ENCODE results near the gene STK33.
"Not testable (repeated sequence)": the region's sequence is repeated elsewhere in the genome, so short reads cannot be mapped to it uniquely, and the experiment has no call there.

The STK33 gene

GRCh38 chr11:8543278-8543677, 50.8 kb downstream of the STK33 start:
- no peak for DNase-seq (ENCODE audit: low read depth in 2 of 2)

GRCh38 chr11:8541448-8541847, 52.6 kb downstream of the STK33 start:
- no peak for DNase-seq (ENCODE audit: low read depth in 2 of 2)

GRCh38 chr11:8533332-8533731, 60.7 kb downstream of the STK33 start:
- DNase-seq (ENCODE audit: low read depth in 2 of 2), result no peak

GRCh38 chr11:8532475-8532874, 61.6 kb downstream of the STK33 start:
- DNase-seq (ENCODE audit: low read depth in 2 of 2), result no peak

GRCh38 chr11:8531982-8532381, 62.0 kb downstream of the STK33 start:
- DNase-seq (ENCODE audit: low read depth in 2 of 2), result no peak

GRCh38 chr11:8531312-8531711, 62.7 kb downstream of the STK33 start:
- no peak for DNase-seq (ENCODE audit: low read depth in 2 of 2)

- no peak for DNase-seq (ENCODE audit: low read depth in 2 of 2)
These were observed 66.1 kb downstream of the STK33 start for GRCh38 chr11:8527939-8528338.

GRCh38 chr11:8523396-8523795, 70.6 kb downstream of the STK33 start:
- no peak for DNase-seq (ENCODE audit: low read depth in 2 of 2)

GRCh38 chr11:8512547-8512946, 81.5 kb downstream of the STK33 start:
- DNase-seq (ENCODE audit: low read depth in 2 of 2), result no peak

GRCh38 chr11:8503910-8504364, 90.1 kb downstream of the STK33 start:
- DNase-seq (ENCODE audit: low read depth in 2 of 2), result no peak

GRCh38 chr11:8501836-8502235, 92.2 kb downstream of the STK33 start:
- DNase-seq (ENCODE audit: low read depth in 2 of 2), result no peak

- no peak for DNase-seq (ENCODE audit: low read depth in 2 of 2)
These were observed 105.6 kb downstream of the STK33 start for GRCh38 chr11:8488395-8488794.

- no peak for DNase-seq (ENCODE audit: low read depth in 2 of 2)
These were observed 106.8 kb downstream of the STK33 start for GRCh38 chr11:8487261-8487660.

GRCh38 chr11:8484251-8484650, 109.8 kb downstream of the STK33 start:
- DNase-seq (ENCODE audit: low read depth in 2 of 2), result no peak

GRCh38 chr11:8480858-8481257, 113.2 kb downstream of the STK33 start:
- DNase-seq (ENCODE audit: low read depth in 2 of 2), result no peak

GRCh38 chr11:8477680-8478079, 116.3 kb downstream of the STK33 start:
- DNase-seq (ENCODE audit: low read depth in 2 of 2), result no peak

GRCh38 chr11:8477151-8477550, 116.9 kb downstream of the STK33 start:
- DNase-seq (ENCODE audit: low read depth in 2 of 2), result no peak

GRCh38 chr11:8467806-8468205, 126.2 kb downstream of the STK33 start:
- not testable (repeated sequence) for DNase-seq (ENCODE audit: low read depth in 2 of 2)

- not testable (repeated sequence) for DNase-seq (ENCODE audit: low read depth in 2 of 2)
These were observed 126.7 kb downstream of the STK33 start for GRCh38 chr11:8467356-8467755.

- DNase-seq (ENCODE audit: low read depth in 2 of 2), result not testable (repeated sequence)
These were observed 127.1 kb downstream of the STK33 start for GRCh38 chr11:8466884-8467283.

- DNase-seq (ENCODE audit: low read depth in 2 of 2), result no peak
These were observed 134.2 kb downstream of the STK33 start for GRCh38 chr11:8459711-8460399.

GRCh38 chr11:8442301-8442700, 151.7 kb downstream of the STK33 start:
- DNase-seq (ENCODE audit: low read depth in 2 of 2), result no peak

GRCh38 chr11:8440649-8441048, 153.4 kb downstream of the STK33 start:
- no peak for DNase-seq (ENCODE audit: low read depth in 2 of 2)

GRCh38 chr11:8429483-8429882, 164.5 kb downstream of the STK33 start:
- DNase-seq (ENCODE audit: low read depth in 2 of 2), result no peak

All from stimulated activated CD4-positive, alpha-beta T cell treated with anti-CD3 and anti-CD28 coated beads, Interleukin-4, amount 100 ng/mL, for 48 hours (primary cell).